GM19025 (cell line): Measurements from ENCODE around the gene FNDC1.
"Not testable (repeated sequence)": the region's sequence is repeated elsewhere in the genome, so short reads cannot be mapped to it uniquely, and the experiment has no call there.

Experiments
- ATAC-seq: cut with Tn5 transposase; IDR thresholded peaks from one replicate; pipeline ENCODE4 v1.9.1; 2021; ENCODE audit warnings: mild to moderate bottlenecking, low read depth, moderate library complexity; ENCODE audit not compliant: unreplicated experiment

The FNDC1 gene

GRCh38 chr6:159169193-159169555, at the start of gene FNDC1:
Gene FNDC1 (plus strand): TSS chr6:159169400. CDS start chr6:159169597, 197 bp downstream.
- ATAC-seq = no peak

GRCh38 chr6:159119791-159120190, 49.4 kb upstream of the FNDC1 start:
- ATAC-seq = no peak

- ATAC-seq = no peak
Observed at GRCh38 chr6:159121486-159121885, 47.7 kb upstream of the FNDC1 start.

GRCh38 chr6:159122453-159122852, 46.7 kb upstream of the FNDC1 start:
- no peak for ATAC-seq

- ATAC-seq = not testable (repeated sequence)
Observed at GRCh38 chr6:159123831-159124230, 45.4 kb upstream of the FNDC1 start.

- no peak for ATAC-seq
Observed at GRCh38 chr6:159125014-159125609, 44.1 kb upstream of the FNDC1 start.

GRCh38 chr6:159125951-159126352, 43.2 kb upstream of the FNDC1 start:
- ATAC-seq = no peak

- no peak for ATAC-seq
Observed at GRCh38 chr6:159126590-159126989, 42.6 kb upstream of the FNDC1 start.

- no peak for ATAC-seq
Observed at GRCh38 chr6:159127701-159128100, 41.5 kb upstream of the FNDC1 start.

- no peak for ATAC-seq
Observed at GRCh38 chr6:159128978-159129377, 40.2 kb upstream of the FNDC1 start.

- ATAC-seq = no peak
Observed at GRCh38 chr6:159130846-159131245, 38.4 kb upstream of the FNDC1 start.

- no peak for ATAC-seq
Observed at GRCh38 chr6:159131709-159132108, 37.5 kb upstream of the FNDC1 start.

GRCh38 chr6:159132664-159133063, 36.5 kb upstream of the FNDC1 start:
- no peak for ATAC-seq

GRCh38 chr6:159134701-159135364, 34.4 kb upstream of the FNDC1 start:
- no peak for ATAC-seq

- ATAC-seq = no peak
Observed at GRCh38 chr6:159137676-159138075, 31.5 kb upstream of the FNDC1 start.

GRCh38 chr6:159142531-159142930, 26.7 kb upstream of the FNDC1 start:
- ATAC-seq = no peak

GRCh38 chr6:159148641-159149040, 20.6 kb upstream of the FNDC1 start:
- no peak for ATAC-seq

GRCh38 chr6:159149641-159150040, 19.6 kb upstream of the FNDC1 start:
- no peak for ATAC-seq

GRCh38 chr6:159151266-159151855, 17.8 kb upstream of the FNDC1 start:
- peak; percentile 55 for ATAC-seq

- no peak for ATAC-seq
Observed at GRCh38 chr6:159152041-159152440, 17.2 kb upstream of the FNDC1 start.

GRCh38 chr6:159152782-159153181, 16.4 kb upstream of the FNDC1 start:
- ATAC-seq = no peak

GRCh38 chr6:159155679-159156078, 13.5 kb upstream of the FNDC1 start:
- no peak for ATAC-seq
